K562 (cell line): Measurements from ENCODE around the gene CCDC87. TPM values are rescaled to one million over a fixed set of nuclear protein-coding genes. Genes with fewer than 3 reads are reported as not detected.
A peak's percentile ranks its signal among the peaks of the same experiment; 100 is the strongest.

Experiments
- ATAC-seq: fragments of 200-7000 bp; cut with Tn5 transposase; 3 replicates; pipeline ENCODE4 v1.9.1; 2020; ENCODE audit warnings: moderate library complexity
- BruUV-seq: library from RNA; stranded (reverse); fragments of 400-500 nt; replicated peaks from 2 replicates; lab custom pipeline; 2021; lab: Mats Ljungman, UMichigan
- CTCF ChIA-PET: fragments of 300-600 bp; formaldehyde crosslinking; extraction: SDS; loops from one replicate; lab custom pipeline; 2021; ENCODE audit warnings: low intra/inter-chr PET ratio; lab: Yijun Ruan, JAX
- POLR2A ChIA-PET: fragments of 300-600, 350-650 bp; sonication (Branson Sonifier 250); formaldehyde crosslinking; extraction: SDS; loops from one replicate; lab custom pipeline; 2021; ENCODE audit warnings: antibody characterized with exemption, inconsistent platforms; lab: Yijun Ruan, JAX
- DNase-seq, 4 experiments: peaks; one replicate each; pipeline versions ENCODE4 v3.0.0 to v3.0.0-alpha.2; 2011 to 2018; ENCODE audit warnings: low spot score in 3 of 4, mixed read lengths in 3 of 4; ENCODE audit errors: extremely low read depth in 1 of 4
- FAIRE-seq: peaks from 2 replicates; lab custom pipeline; 2011; peaks lifted over from hg19 to GRCh38; lab: Jason Lieb, UNC
- H2AFZ ChIP-seq: 2 replicates; pipeline ENCODE4 v1.6.0; 2011; ENCODE audit warnings: low read depth, low read length, control low read depth, inconsistent platforms
- H3K27ac ChIP-seq: fragments of 200-600 bp; 3 replicates; pipeline ENCODE4 v1.8.0; 2011; ENCODE audit warnings: low read depth, mild to moderate bottlenecking, control low read depth, inconsistent platforms, low read length, moderate library complexity, mixed read lengths; ENCODE audit errors: extremely low read depth
- H3K27me3 ChIP-seq, 2 experiments: fragments of 300-600 bp in 1 of 2; 2 replicates in 1 of 2; 3 replicates in 1 of 2; pipeline versions ENCODE4 v1.6.0 to v1.8.0; 2011; ENCODE audit warnings: inconsistent platforms in 2 of 2, low read length in 2 of 2, mild to moderate bottlenecking in 1 of 2, mixed read lengths in 1 of 2, moderate library complexity in 1 of 2; ENCODE audit not compliant: control insufficient read depth in 2 of 2, insufficient read depth in 2 of 2
- H3K36me3 ChIP-seq: fragments of 300-600 bp; 3 replicates; pipeline ENCODE4 v1.8.0; 2011; ENCODE audit warnings: mild to moderate bottlenecking, low read length, inconsistent platforms; ENCODE audit not compliant: control insufficient read depth, insufficient read depth
- H3K4me1 ChIP-seq, 2 experiments: fragments of 200-600 bp in 1 of 2; replicated peaks in 1 of 2; 2 replicates in 1 of 2; 3 replicates in 1 of 2; pipeline versions ENCODE4 v1.5.1 to v1.8.0; 2011; ENCODE audit warnings: inconsistent platforms in 2 of 2, low read length in 2 of 2, mild to moderate bottlenecking in 1 of 2, mixed read lengths in 1 of 2, moderate library complexity in 1 of 2; ENCODE audit not compliant: control insufficient read depth in 2 of 2, insufficient read depth in 2 of 2
- H3K4me2 ChIP-seq: 2 replicates; pipeline ENCODE4 v1.6.1; 2011; ENCODE audit warnings: low read length, control low read depth, inconsistent platforms, mixed read lengths; ENCODE audit not compliant: insufficient read depth
- H3K4me3 ChIP-seq: fragments of 200-600 bp; sonication (generic), shearing (Covaris generic); 2 replicates; pipeline ENCODE4 v1.5.1; 2016; ENCODE audit warnings: control low read depth, inconsistent platforms
- H3K79me2 ChIP-seq: fragments of 200-600 bp; 3 replicates; pipeline ENCODE4 v1.8.0; 2011; ENCODE audit warnings: low read length, inconsistent platforms; ENCODE audit not compliant: control insufficient read depth, insufficient read depth
- H3K9ac ChIP-seq, 2 experiments: 2 replicates each; pipeline versions ENCODE4 v1.6.0 to v1.6.1; 2011; ENCODE audit warnings: low read depth in 2 of 2, low read length in 2 of 2, control low read depth in 1 of 2, inconsistent platforms in 1 of 2, mild to moderate bottlenecking in 1 of 2, mixed read lengths in 1 of 2; ENCODE audit not compliant: insufficient read depth in 1 of 2
- H3K9me1 ChIP-seq: one replicate; pipeline ENCODE4 v1.6.0; 2011; ENCODE audit warnings: inconsistent platforms, mild to moderate bottlenecking, low read length, moderate library complexity; ENCODE audit not compliant: control insufficient read depth, insufficient read depth
- H3K9me3 ChIP-seq: replicated peaks from 2 replicates; pipeline ENCODE4 v1.5.1; 2011; ENCODE audit warnings: low read depth, low read length, inconsistent platforms; ENCODE audit not compliant: control insufficient read depth, insufficient read depth
- H4K20me1 ChIP-seq: replicated peaks from 2 replicates; pipeline ENCODE4 v1.6.1; 2011; ENCODE audit warnings: low read length, inconsistent platforms, mixed read lengths; ENCODE audit not compliant: control insufficient read depth, insufficient read depth
- ARID3B ChIP-seq: fragments of 250-450 bp; sonication (Bioruptor Pico); IDR thresholded peaks from 2 replicates; pipeline ENCODE4 v1.4.0; 2020; ENCODE audit warnings: borderline replicate concordance
- POLR2A ChIP-seq: fragments of 450-650 bp; conservative IDR thresholded peaks from 2 replicates; pipeline ENCODE4 v1.6.1; 2016
- POLR2AphosphoS2 ChIP-seq: IDR thresholded peaks from 2 replicates; pipeline ENCODE4 v1.6.1; 2012; ENCODE audit warnings: low read length, improper control_type of control experiment
- POLR2AphosphoS5 ChIP-seq: IDR thresholded peaks from 2 replicates; pipeline ENCODE4 v1.6.1; 2011; ENCODE audit warnings: mild to moderate bottlenecking, low read depth, low read length, moderate library complexity; ENCODE audit not compliant: control insufficient read depth, insufficient read depth
- POLR2G ChIP-seq: fragments of 200-400 bp; formaldehyde crosslinking; IDR thresholded peaks from 2 replicates; pipeline ENCODE4 v1.6.1; 2017; ENCODE audit warnings: low read depth, mild to moderate bottlenecking, antibody characterized with exemption, low read length, moderate library complexity
- RBM22 ChIP-seq: fragments of 200-400 bp; formaldehyde crosslinking; IDR thresholded peaks from 2 replicates; pipeline ENCODE4 v1.6.1; 2018; ENCODE audit warnings: low read length, low read depth; ENCODE audit not compliant: poor library complexity, severe bottlenecking
- SUPT5H ChIP-seq: fragments of 450-650 bp; IDR thresholded peaks from 2 replicates; pipeline ENCODE4 v1.6.1; 2016
- ZNF699 ChIP-seq: fragments of 250-450 bp; sonication (Bioruptor Pico); IDR thresholded peaks from 2 replicates; pipeline ENCODE4 v1.8.0; 2021; ENCODE audit warnings: mild to moderate bottlenecking, moderate library complexity; ENCODE audit not compliant: insufficient replicate concordance
- WGBS: fragments of 100-300 bp; shearing (Covaris generic); methylation state at CpG from one replicate; pipeline ENCODE4 v1.1.6; 2016; ENCODE audit warnings: low coverage, mixed read lengths; ENCODE audit not compliant: insufficient coverage; ENCODE audit errors: missing lambda C conversion rate; 5-methylcytosine and 5-hydroxymethylcytosine counted together
- in situ Hi-C: fragments of 300-500 bp; cut with MboI; formaldehyde crosslinking; loops from 4 replicates; pipeline ENCODE4 v1.15.0; 2018; ENCODE audit warnings: inconsistent platforms, mixed read lengths
- intact Hi-C: fragments of 100-400 bp; cut with micrococcal nuclease; formaldehyde crosslinking; loops from 2 replicates; pipeline ENCODE4 v1.14.2; 2022
- polyA plus RNA-seq, 8 experiments: library from polyadenylated mRNA; depleted of rRNA in 4 of 8; stranded (reverse) in 5 of 8; unstranded in 3 of 8; fragments of >200 nt; fragmentation: Nextera tagmentation in 2 of 8; fragmentation: Illumina TruSeq in 1 of 8; extraction: Ambion mirVana in 2 of 8; extraction: Trizol in 1 of 8; gene quantifications; 2 replicates each; pipeline versions ENCODE4 v1.2.1 to v1.2.3, GENCODE V29; 2011 to 2014; ENCODE audit warnings: inconsistent platforms in 1 of 8, missing spikeins in 1 of 8
- total RNA-seq, 7 experiments: library from RNA; depleted of rRNA in 6 of 7; stranded (reverse); fragments of >200 nt in 6 of 7; fragmentation: Illumina TruSeq in 2 of 7; extraction: Trizol in 2 of 7; gene quantifications; 2 replicates each; pipeline versions ENCODE4 v1.2.1 to v1.2.3, GENCODE V29; 2011 to 2021; ENCODE audit warnings: low replicate concordance in 1 of 7

Gene CCDC87
- total and polyA plus RNA-seq, 9 of the 15 experiments (the other 6 are each of a cell fraction or from before 2014, with no cell fraction given), result 0.03 to 0.44 (median 0.15) TPM; not detected in 1

- TF ChIP-seq ARID3B (CRISPR knock-in tag) (no peak), POLR2G (peak; percentile 67), RBM22 (peak; percentile 71)
Observed at GRCh38 chr11:66626382-66626781, 33.5 kb upstream of the CCDC87 start (continued).

DNA sequence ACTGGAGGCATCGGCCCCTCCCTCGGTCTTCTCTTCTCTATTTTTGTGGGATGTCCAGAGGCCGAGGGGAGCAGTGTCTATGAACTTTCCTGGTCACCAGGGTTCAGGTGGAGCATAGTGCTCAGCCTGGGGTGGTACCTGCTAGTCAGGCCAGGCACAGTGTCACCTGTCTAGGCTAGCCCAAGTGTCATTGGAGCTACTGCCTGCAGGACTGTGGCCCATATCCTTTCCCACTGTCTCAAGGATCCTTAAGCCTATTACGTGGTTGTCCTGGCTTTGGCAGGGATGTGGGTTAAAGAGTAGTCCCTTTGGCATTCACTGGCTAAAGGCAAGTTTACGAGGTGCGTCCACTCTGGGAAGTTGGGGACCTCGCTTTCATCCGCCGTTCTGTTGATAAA lies 32.9 kb upstream of the CCDC87 start:
- Histone ChIP-seq H3K27me3 (no peaks in the 10 kb centered on the region), H2AFZ (no peak overlapping the region), H3K4me3 (no peak overlapping the region), H3K36me3 (peaks cover 99% of the 10 kb centered on the region), H4K20me1 (peaks cover 46% of the 10 kb centered on the region), H3K9me1 (no peaks in the 10 kb centered on the region), H3K9me3 (no peaks in the 10 kb centered on the region), H3K4me2 (no peak overlapping the region), H3K79me2 (peaks cover 100% of the 10 kb centered on the region), H3K27ac (no peak overlapping the region; the same call in 2 of the 3 replicates), H3K9ac (no peak overlapping the region; a peak in 1 of 4 replicates), H3K4me1 (peaks cover 5 to 16% of the 10 kb centered on the region in 2 experiments; a peak in 4 of 5 replicates)
- in situ Hi-C loops, result no loop called here
- 97% methylated on average over 6 of the region's 9 CpGs for WGBS
- POLR2A ChIA-PET, result interaction anchor here (0.9 to 26.4 kb wide), 4 partner anchors 3 to 115 kb away, joined by 4 to 387 read pairs (median 196); partner anchors contain the start of genes BBS1, RBM14 and RBM4
- no peak for ATAC-seq
- intact Hi-C loops, result no loop called here
- no peak for FAIRE-seq
- no TSS peak for BruUV-seq
- no peak for DNase-seq
- CTCF ChIA-PET, result no interaction called here
- TF ChIP-seq ZNF699 (CRISPR knock-in tag), result no peak
- TF ChIP-seq POLR2AphosphoS5, result 0 out of 2 replicates have a peak, but pooled peaks have one; percentile 26
- peak; percentile 40; the same call in 1 of the 2 replicates for TF ChIP-seq POLR2A
- 0 out of 2 replicates have a peak, but pooled peaks have one; percentile 18 for TF ChIP-seq SUPT5H
- TF ChIP-seq POLR2AphosphoS2, result 0 out of 2 replicates have a peak, but pooled peaks have one; percentile 10
